CD4-positive, alpha-beta T cell treated with Interferon gamma for 1 hour (primary cell): ENCODE data around the gene HIPK2.

Source experiments
- DNase-seq: peaks from one replicate; pipeline ENCODE4 v3.0.0-alpha.2; 2020

The HIPK2 gene

DNA sequence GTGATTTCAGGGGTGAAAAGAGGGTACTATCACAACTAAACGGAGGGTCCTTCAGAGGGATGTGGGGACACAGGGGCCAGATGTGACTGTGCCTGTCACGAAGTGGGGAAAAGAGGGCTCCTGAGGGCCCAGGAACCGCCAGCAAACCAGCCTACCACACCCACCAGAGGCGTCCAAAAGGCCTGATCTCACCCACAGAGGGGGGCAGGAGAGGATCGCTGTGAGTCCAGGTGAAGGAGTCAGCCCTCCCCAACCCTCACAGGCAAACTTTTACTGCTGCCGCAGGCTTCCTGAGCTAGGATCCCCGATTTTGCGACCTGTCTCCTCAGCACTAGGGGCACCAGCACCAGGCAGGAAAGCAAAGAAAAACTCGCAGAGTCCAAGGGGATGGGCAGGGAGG, 64.7 kb downstream of the HIPK2 start:
- no peak for DNase-seq

GRCh38 chr7:139711991-139712743, 65.6 kb downstream of the HIPK2 start:
- no peak for DNase-seq

GRCh38 chr7:139710036-139710435, 67.8 kb downstream of the HIPK2 start:
- DNase-seq: no peak

GRCh38 chr7:139709485-139709884, 68.3 kb downstream of the HIPK2 start:
- no peak for DNase-seq

DNA sequence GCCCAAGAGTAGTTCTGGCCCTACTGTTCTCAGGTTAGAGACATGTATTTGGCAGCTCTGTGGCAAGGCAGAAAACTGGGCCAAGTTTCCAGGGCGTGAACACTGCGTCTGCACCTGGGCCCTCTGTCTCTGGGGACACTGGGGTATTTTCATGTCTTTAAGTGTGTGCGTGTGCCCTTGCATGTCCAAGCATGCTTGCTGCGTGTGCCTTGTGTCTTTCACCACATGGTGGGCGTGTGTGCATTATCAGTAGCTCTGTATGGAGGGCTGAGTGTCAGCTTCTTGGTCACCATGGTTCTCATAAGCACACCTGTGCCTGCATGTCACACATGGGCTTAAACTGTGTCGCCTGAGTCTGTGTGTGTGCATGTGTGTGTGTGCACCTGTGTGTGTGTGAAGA, 69.3 kb downstream of the HIPK2 start:
- peak; percentile 32 for DNase-seq

DNA sequence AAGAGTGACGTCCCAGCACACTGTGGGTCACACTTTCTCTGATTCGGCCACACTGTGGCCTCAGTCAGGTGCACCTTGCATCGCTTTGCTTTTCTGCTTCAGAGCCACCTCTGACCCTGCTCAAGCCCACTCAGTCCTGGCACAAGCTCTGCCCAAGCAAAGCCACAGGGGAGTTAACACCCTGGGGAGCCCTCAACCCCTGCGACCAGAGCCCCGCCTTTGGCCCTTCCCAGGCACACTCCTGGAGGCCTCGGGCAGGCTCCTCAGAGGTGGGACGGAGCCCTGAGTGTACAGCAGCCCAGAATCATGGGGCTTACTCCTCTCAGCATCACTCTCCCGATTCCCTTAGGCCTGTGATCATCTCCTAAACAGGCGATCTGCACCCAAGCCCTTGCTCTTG, 71.0 kb downstream of the HIPK2 start:
- no peak for DNase-seq

GRCh38 chr7:139704308-139704879, 73.4 kb downstream of the HIPK2 start:
- no peak for DNase-seq

DNA sequence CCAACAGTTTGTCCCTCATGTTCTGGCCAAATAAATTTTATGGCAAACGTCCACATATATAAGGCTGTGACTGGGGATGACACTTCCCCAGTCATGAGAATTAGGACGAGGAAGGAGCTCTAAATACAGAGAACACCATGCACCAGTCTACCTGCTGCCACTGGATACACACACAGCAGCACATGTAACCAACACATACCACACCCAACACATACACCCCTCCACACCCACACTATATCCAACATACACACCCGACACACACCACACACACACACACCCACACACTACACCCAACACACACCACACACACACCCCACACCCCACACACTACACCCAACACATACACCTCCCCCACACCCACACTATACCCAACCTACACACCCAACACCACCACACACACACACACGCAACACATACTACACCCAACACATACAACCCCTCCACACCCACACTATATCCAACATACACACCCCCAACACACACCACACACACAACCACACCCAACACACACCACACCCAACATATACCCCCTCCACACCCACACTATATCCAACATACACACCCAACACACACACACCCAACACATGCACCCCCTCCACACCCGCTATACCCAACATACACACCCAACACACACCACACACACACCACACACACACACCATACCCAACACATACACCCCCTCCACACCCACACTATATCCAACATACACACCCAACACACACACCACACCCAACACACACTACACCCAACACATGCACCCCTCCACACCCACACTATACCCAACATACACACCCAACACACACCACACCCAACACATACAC, 74.1 kb downstream of the HIPK2 start:
- DNase-seq: no peak

- no peak for DNase-seq
Measured at GRCh38 chr7:139702811-139703486, 74.8 kb downstream of the HIPK2 start.

GRCh38 chr7:139702313-139702731, 75.5 kb downstream of the HIPK2 start:
- no peak for DNase-seq

DNA sequence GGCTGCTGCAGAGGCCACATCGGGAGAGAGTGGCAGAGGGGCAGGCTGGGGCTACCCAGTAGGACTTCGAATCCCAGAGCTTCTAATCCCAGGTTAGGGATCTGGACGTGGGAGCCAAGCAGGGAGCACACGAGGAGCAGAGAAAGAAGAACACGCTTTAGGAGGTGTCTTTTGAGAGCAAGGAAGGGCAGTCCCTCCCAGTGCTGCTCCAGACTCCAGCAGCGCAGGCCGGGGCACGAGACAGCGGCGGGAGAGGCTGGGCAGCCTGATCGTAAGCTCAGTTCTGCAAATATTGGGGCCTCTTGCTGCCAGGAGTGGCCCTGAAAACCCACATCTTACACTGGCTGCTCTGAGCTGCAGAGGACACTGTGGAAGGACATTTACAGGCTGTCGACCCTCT, 75.9 kb downstream of the HIPK2 start:
- no peak for DNase-seq

GRCh38 chr7:139700505-139701235, 77.1 kb downstream of the HIPK2 start:
- no peak for DNase-seq

DNA sequence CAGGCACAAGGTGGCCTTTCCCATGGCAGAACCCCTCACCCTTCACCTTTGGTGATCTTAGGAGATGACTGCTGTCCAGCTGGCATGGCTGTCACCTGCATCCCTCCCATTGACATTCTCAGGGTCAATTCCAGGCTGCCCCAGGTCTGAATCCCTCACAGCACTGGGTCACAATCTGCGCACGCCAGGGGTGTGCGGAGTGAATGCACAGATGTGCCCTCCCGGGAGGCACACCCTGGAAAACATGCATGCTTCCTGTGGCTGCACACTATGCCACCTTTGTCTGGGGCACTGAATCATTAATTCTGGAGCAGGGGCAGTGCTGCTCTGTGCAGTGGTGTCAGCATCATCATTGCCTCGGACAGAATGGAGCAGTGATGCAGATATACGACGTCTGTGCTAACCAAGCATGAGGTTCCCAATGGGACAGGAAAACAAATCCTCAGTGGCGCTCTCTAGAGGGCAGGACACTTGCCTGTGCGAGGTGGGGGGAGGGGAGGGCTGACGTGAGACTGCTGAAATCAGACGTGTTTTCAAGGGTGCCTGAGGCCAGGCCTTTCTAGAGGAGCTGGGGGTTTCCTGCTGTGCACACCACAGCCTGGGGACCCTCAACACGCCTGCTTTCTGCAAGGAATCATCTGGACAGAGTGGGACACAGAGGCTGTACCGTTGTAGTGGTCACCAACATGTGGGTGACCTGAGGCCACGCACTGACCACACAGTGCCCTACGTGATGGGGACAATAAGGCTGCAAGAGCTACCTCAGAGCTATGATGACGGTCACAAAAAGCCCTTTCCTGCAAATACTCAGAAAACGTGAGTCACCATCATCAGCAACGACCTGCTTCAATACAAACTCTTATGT, 77.9 kb downstream of the HIPK2 start:
- no peak for DNase-seq

GRCh38 chr7:139698844-139699243, 79.0 kb downstream of the HIPK2 start:
- no peak for DNase-seq

DNA sequence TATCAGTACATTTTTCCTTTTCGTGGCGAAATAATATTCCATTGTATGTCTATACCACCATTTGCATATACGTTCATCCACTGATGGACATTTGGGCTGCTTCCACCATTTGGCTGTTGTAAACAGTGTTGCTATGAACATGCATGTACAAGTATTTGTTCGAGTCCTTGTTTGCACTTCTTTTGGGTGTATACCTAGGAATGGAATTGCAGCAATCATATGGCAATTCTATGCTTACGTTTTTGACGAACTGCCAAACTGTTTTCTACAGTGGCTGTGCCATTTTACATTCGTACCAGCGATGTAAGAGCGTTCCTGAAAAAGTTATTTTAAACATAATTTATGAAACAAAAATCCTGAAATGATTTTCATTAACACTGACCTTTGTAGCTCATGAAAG, 79.5 kb downstream of the HIPK2 start:
- no peak for DNase-seq

DNA sequence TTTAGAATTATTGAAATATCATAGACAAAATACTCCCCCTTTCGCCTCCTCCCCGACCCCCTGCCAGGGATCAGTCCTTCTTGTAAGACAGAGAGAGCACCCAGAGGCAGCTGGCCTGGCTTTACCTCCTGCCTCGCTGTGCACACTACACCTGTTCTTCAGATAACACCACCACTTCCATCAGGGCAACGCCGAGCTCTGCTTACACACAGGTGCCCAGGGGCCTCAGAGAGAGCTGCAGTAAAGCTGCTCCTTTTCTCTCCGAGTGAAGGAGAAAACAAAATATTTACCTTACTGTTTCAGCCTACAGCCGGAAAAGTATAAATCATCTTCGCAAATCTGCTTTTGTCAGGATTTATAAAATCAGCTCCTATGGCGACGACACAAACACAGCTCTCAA, 80.7 kb downstream of the HIPK2 start:
- DNase-seq: no peak

DNA sequence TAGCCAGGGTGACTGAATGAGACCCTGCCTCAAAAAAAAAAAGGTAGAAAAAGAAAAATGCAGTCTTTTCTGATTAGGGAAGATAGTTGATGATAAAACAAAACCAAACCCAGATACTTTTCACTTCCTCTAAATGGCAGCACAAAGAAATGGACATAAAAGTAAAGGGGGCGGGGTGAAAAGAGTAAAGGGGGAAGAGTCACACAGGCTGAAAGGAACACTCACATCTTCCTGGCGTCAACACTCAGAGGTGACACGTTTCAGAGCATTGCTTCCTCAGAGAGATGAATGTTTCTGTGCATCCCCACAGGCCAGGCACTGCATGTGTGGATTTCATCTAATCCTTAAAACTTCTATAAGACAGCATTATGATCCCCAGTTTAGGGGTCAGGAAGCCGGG, 81.2 kb downstream of the HIPK2 start:
- DNase-seq: peak; percentile 31

DNA sequence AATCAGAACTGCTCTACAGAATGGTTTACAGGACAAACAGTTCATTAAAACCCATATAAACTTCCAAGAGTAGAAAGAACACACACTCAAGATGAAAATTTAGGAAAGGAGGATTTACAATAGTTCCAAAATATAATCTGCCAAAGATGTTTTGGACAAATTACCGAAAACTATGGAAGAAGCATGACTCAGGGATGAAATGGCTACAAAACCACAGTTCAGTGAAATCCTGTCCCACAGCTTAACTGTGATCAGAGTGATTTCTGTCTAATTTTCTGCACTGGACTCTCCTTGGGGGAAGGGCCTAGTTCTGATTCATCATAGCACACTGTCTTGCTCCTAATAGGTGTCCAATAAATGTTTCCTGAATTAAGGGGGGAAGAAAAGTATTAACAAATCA, 82.2 kb downstream of the HIPK2 start:
- DNase-seq: no peak

DNA sequence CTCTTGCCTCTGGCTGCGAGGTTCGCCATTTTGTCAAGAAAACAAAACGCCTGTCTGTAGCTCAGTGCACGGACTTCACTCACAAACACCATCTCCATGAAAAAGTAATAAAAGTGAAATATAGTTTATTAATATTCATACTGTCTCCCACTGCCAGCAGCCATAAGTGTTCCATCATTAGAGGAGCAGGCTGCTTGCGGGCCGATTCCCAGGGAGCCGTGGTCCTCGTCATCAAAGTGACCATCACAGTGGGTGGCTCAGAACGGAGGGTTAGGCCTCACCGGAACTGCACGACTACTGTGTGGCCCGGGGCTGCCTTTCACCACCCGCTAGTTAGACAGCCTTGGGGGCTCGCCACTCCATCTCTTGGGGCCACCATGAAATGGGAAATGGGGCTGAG, 82.7 kb downstream of the HIPK2 start:
- no peak for DNase-seq

DNA sequence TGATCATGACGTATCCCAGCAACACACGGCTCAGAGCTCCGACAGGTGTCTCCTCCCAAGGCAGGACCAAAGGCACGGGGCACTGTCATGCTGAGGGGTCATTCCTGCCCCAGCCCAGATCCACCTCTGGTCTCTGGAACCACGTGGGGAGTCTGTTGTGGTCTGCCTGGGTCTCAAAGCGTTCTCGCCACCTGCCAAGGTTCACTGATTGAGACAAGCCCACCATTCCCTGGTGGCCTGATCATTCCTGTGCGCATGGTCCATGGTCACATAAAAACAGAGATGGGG, 83.5 kb downstream of the HIPK2 start:
- no peak for DNase-seq

- no peak for DNase-seq
Measured at GRCh38 chr7:139693651-139694388, 84.0 kb downstream of the HIPK2 start.
